ENCODE measurements around the gene GEMIN4.

GEMIN4 gene

GRCh38 chr17:746181-746580 lies 5.9 kb downstream of the GEMIN4 start:
- Histone ChIP-seq H3K4me3 (ENCODE audit: low read depth, low read length) (no peak overlapping the region), H3K9me3 (ENCODE audit: severe bottlenecking) (peaks cover 3% of the 10 kb centered on the region), H3K36me3 (peaks cover 85% of the 10 kb centered on the region), H3K27ac (no peak overlapping the region), H3K27me3 (ENCODE audit: insufficient read depth, low read depth, severe bottlenecking) (no peaks in the 10 kb centered on the region)
- no peak for TF ChIP-seq CTCF (IDR thresholded peaks at IDR 0.05; ENCODE audit: low read depth, low read length)
- DNase-seq: no peak

- no peak overlapping the region for H3K4me3 ChIP-seq (ENCODE audit: low read depth, low read length)
These were observed 6.7 kb downstream of the GEMIN4 start for GRCh38 chr17:745406-745805.

GRCh38 chr17:744937-745336 lies 7.1 kb downstream of the GEMIN4 start:
- Histone ChIP-seq H3K27me3 (ENCODE audit: insufficient read depth, low read depth, severe bottlenecking) (no peaks in the 10 kb centered on the region), H3K36me3 (peaks cover 86% of the 10 kb centered on the region), H3K27ac (no peak overlapping the region), H3K4me3 (ENCODE audit: low read depth, low read length) (no peak overlapping the region), H3K9me3 (ENCODE audit: severe bottlenecking) (peaks cover 2% of the 10 kb centered on the region)
- no peak for TF ChIP-seq CTCF (IDR thresholded peaks at IDR 0.05; ENCODE audit: low read depth, low read length)
- DNase-seq: no peak

More at GRCh38 chr17:745406-745805, 6.7 kb downstream of the GEMIN4 start:
- peaks cover 3% of the 10 kb centered on the region for H3K9me3 ChIP-seq (ENCODE audit: severe bottlenecking)
- DNase-seq: no peak
- peaks cover 86% of the 10 kb centered on the region for H3K36me3 ChIP-seq
- TF ChIP-seq CTCF (IDR thresholded peaks at IDR 0.05; ENCODE audit: low read depth, low read length): no peak
- H3K27me3 ChIP-seq (ENCODE audit: insufficient read depth, low read depth, severe bottlenecking): no peaks in the 10 kb centered on the region
- no peak overlapping the region for H3K27ac ChIP-seq

GRCh38 chr17:743139-743538 lies 8.9 kb downstream of the GEMIN4 start:
- Histone ChIP-seq H3K27ac (no peak overlapping the region), H3K27me3 (ENCODE audit: insufficient read depth, low read depth, severe bottlenecking) (no peaks in the 10 kb centered on the region), H3K9me3 (ENCODE audit: severe bottlenecking) (no peaks in the 10 kb centered on the region), H3K4me3 (ENCODE audit: low read depth, low read length) (no peak overlapping the region), H3K36me3 (peaks cover 96% of the 10 kb centered on the region)
- DNase-seq: no peak
- TF ChIP-seq CTCF (IDR thresholded peaks at IDR 0.05; ENCODE audit: low read depth, low read length): no peak

- no peak overlapping the region for H3K27ac ChIP-seq
- H3K27me3 ChIP-seq (ENCODE audit: insufficient read depth, low read depth, severe bottlenecking): no peaks in the 10 kb centered on the region
- TF ChIP-seq CTCF (IDR thresholded peaks at IDR 0.05; ENCODE audit: low read depth, low read length): no peak
- peaks cover 94% of the 10 kb centered on the region for H3K36me3 ChIP-seq
- no peak overlapping the region for H3K4me3 ChIP-seq (ENCODE audit: low read depth, low read length)
- no peaks in the 10 kb centered on the region for H3K9me3 ChIP-seq (ENCODE audit: severe bottlenecking)
- DNase-seq: no peak
These were observed 9.8 kb downstream of the GEMIN4 start for GRCh38 chr17:742147-742793.

Data from WERI-Rb-1 (cell line).